HG03066 (cell line): Measurements from ENCODE around the gene CREBBP.

ENCODE experiments used
- ATAC-seq: cut with Tn5 transposase; IDR thresholded peaks from one replicate; pipeline ENCODE4 v1.9.1; 2021; ENCODE audit warnings: low read depth; ENCODE audit not compliant: unreplicated experiment

CREBBP gene

DNA sequence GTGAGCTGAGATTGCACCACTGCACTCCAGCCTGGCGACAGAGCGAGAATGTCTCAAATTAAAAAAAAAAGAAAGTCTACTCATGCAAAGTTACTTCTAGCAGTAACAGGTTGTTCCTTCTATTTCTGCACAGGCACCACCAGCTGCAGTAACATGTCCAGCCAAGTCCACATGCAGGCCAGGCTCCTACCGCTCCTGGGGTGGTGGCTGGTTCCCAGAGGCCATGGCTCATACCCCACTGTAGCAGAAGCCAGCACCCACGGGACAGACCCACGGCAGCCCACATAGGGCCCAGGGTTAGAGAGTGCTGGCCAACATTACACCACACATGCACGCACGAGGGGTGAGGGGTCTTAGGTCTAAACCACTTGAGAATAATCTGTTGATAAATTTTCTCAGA lies 136.5 kb downstream of the CREBBP start:
- no peak for ATAC-seq

DNA sequence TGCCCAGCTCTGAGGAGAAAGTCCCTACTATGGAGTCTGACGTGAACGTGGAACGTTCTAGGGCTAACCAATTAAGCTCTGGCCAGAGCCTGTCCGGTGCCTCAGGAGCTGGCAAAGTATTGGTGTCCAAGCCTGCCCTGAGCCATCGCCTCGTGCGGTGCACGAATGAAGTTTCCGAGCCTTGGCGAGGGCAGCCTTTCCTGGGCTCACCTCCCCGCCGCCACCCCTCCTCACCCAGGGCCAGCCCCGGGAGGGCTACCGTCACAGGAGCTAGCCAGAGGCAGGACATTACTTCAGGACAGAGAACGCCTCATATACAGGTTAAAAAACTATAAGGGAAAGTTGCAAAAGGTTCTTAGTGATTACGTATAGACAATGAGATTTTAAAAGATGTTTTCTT lies 139.6 kb downstream of the CREBBP start:
- ATAC-seq: no peak

DNA sequence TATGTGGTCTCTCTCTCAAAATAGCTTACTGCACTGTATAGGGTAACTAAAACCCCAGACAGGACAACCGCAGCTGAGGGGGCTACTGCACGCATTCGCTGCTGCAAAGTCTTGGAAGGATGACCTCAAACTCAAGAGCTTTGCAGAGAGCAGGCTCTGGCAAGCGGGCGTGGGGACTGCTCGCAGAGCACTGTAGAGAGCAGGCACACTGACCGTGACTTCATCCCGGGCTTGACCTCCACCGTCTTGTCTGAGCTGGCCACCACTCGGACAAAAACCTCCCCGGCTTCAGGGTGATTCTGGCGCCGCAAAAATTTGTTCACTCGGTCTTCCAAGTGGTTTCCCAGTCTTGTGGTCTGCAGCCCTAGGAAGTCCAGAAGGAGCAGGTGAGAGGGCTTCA lies 140.3 kb downstream of the CREBBP start:
- ATAC-seq: no peak

DNA sequence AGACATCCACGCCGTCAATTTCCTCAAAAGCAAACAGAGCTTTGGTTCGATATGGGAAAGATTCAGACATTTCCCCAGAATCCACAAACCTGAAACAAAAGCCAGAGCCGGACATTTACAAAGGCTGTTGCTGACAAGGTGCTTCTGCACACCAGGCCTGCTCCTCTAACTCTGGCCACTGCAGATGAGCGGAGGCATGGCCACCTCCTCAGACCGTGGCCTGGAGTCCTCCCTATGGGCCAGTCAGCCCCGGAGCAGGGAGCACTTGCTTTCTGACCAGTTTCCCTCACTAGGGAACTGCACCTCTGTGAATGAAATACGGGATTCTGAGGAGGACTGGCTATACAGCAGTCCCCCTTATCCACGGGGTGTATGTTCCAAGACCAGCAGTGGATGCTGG lies 140.9 kb downstream of the CREBBP start:
- ATAC-seq: no peak

DNA sequence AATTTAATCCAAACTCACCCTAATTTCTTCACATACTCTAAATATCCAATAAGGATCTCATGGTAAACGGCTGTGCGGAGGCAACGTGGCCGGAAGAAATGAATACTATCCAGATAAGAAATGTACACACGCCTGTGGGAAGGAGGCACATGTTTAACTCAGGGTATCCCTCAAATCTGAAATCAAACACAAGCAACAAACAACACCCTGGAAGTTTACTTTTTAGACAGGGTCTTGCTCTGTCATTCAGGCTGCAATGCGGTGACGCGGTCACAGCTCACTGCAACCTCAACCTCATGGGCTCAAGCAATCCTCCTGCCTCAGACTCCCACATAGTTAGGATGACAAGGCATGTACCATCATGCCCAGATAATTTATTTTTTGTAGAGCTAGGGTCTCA lies 142.0 kb downstream of the CREBBP start:
- ATAC-seq: no peak

DNA sequence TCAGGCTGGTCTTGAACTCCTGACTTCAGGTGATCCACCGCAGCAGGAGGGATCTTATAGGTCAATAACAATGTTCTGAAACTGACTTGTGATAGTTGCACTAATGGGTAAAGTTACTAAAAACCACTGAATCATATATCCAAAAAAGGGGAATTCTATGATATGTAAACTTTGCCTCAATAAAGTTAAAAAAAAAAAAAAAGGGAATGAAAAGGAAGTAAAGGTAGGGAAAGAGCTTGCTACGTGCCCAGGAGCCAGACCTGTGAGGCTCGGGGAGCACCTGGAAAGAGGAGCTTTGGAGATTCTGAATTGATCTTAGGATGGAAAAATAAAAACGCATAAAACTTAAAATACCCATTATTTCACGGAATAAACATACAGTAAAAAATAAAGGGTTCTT lies 142.4 kb downstream of the CREBBP start:
- ATAC-seq: no peak

DNA sequence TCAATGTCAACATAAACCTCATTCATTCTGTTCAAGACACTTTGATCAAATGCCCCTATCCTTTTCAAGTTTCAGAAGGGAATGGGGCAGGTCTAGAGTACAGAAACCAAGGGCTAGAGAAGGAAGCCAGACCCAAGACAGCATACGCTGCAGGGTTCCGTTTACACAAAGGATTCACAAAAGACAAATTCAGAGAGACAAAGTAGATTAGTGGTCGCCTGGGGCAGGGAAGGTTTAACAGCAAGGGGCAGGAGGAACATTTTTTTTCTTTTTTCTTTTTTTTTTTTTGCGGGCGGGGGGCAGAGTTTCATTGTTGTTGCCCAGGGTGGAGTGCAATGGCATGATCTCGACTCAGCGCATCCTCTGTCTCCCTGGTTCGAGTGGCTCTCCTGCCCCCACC lies 143.3 kb downstream of the CREBBP start:
- no peak for ATAC-seq

DNA sequence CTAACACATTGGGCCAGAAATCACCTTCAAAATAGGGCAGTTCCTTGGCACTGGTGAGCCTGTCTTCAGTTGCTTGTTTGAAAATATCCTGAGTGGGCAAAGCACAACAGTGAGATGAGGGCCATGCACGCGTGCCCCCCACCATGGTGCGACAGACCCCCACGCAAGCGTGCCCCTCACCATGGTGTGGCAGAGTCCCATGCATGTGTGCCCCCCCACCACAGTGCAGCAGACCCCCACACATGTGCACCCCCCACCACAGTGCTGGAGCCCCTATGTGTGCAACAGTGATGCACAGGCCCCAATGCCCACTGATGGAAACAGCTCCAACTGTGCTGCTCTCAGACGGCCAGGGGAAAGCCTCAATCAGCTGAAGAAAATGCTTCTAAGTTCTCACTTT lies 144.4 kb downstream of the CREBBP start:
- ATAC-seq: no peak

DNA sequence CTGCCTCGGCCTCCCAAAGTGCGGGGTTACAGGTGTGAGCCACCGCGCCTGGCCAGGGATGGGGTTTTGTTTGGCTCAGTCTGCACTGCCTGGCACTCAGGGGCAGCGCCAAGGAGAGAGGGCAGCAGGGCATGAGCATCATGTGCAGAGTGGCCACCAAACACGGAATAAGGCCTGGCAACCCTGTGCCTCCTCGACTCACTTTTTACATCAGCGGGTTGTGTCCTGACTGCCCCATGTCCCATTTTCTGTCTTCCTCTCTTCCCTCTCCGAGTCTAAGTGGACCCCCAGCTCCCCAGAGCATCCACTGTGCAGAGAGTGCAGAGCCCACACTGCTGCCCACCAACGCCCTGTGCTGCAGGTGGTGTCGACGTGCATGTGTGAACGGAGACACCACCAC lies 145.0 kb downstream of the CREBBP start:
- ATAC-seq: no peak

DNA sequence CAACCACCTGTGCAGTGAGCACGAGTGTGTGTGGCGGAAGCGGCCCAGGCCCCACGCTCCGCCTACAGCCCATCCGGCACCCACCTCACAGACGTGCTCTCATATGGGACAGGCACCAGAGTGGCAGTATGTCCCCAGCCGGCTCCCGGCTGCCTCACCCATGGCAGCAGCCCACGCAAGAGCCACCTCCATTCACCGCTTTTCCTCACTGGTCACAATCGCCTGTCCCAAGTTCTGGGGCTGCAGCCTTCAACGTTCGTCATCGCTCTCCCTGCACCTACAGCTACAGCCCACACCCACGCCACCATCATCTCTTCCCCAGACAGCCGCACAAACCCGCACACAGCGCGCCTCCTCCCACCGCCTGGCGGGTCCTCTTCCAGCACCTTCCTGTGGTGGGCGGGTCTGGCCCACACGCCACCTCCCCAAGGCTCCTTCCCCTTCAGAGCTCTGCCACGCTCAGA lies 145.7 kb downstream of the CREBBP start:
- ATAC-seq: no peak

DNA sequence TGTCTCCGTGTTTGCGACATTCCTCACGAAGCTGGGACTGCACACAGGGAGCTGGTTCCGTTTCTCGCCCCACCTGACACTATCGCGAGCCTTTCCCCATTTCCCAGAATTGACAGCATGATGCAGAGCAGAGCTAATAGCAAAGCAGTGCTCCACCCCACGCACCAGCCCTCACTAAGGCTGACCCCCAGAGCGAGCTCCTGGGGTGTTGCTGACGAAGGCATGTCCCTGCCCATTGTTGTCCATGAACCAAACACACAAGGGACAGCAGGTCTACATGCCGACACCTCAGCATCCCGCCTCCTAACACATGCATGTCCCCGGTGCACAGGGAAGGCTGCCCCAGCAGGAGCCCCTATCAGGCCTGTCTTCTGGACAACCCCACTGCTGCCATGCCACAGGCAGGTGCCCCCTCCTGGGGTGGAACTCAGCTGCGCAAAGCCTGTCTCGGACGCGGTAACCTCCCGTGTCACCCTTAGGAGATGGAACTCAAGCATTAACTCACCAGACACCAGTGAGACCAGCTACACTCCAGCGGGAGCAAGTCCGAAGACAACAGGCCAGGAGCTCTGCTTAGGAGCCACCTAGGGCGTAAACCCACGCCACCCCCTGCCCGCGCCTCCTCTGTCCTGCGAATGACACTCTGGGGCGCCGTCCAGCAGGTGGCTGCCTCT lies 146.3 kb downstream of the CREBBP start:
- no peak for ATAC-seq

DNA sequence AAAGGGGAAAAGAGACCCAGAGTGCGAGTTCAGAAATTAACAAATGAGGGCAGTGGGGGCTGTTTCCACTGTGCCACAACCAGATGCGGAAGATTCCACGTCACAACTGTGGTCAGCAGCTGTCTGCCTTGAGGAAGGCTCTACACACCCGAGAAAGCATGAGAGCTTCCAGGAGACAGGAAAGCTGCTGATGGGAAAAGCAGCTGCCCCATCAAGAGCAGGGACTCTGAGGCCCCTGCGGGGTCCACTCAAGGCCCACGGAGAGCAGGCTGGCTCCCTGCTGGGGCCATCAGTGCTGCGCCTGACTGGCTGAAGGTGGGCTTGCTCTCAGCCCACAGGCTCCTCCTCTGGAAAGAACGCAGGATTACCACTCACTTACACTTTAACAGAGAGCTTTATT lies 148.3 kb downstream of the CREBBP start:
- ATAC-seq: no peak

DNA sequence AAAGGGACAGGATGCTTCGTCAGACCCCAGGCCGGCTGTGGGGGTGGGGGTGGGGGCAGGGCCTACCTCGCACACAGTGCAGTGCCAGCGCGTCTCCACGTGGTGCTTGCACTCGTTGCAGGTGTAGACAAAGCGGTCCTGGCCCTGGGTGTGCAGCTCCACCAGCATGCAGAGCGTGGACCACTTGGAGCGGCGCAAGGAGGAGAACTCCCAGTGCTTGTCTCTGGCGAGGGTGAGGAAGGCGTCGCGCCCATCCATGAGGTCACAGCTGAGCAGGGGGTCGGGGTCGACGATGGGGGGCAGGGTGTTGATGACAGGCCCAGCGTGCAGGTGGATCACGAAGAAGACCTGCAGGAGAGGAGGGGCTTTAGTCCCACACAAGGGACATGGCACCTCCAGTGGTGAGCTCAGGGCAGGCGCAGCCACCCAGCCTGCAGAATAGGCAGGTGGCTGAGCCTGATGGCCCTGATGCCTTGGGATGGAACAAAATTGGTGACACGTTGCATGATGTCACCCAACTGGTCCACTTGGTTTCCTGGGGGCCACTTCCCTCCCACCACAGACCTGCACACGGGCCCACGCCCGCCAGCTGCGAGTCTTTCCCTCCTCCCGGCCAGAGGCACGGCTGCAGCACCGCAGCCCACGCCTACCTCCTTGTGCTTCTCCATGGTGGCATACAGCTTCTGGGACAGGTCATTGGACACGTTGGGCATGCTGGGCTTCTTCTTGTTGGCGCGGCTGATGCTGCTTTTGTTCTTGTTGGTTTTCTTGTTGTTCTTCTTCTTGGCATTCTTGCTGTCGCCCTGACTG lies 149.2 kb downstream of the CREBBP start:
- no peak for ATAC-seq

DNA sequence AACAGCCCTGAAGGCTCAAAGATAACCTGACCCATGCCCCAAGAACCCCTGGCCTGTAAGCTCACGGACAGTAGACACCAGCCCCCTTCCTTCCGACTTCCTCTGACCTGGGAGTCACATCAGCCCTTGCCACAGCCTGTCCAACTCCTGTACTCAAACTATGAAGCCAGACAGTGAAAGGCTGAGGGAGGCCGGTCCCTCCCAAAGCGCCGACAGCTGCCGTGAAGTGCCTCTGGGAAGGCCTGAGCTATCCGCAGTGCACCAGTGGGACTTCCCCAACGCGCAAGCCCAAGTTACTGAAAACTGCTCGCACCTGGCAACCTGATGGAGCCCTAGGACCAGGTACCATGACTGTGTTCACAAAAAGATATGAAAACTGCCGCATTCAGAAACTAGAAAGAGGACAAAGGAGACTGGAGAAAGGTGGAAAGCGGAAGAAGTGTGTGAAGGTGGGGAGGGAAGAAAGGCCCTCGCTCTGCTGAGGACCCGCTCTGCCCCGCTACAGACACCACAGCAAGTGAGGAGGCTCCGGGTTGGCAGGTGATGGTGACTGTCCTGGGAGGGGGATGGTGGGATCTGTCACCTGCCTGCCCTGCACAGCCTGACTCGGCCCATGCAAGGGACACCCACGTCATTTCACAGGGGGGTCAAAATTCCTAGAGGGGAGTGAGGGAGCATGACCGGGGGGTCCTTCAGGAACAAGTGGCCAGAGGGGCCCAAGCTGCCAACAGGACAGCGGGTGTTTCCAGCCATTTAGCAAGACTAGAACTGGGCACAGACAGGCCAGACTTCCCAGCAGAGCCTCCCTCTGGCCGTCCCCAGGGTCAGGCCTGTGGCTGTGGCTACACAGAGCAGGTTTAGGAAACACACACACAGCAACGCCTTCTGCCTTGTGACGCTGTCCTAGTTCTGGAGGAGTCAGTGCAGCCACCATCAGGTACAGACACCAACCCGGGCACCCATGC lies 150.1 kb downstream of the CREBBP start:
- no peak for ATAC-seq

DNA sequence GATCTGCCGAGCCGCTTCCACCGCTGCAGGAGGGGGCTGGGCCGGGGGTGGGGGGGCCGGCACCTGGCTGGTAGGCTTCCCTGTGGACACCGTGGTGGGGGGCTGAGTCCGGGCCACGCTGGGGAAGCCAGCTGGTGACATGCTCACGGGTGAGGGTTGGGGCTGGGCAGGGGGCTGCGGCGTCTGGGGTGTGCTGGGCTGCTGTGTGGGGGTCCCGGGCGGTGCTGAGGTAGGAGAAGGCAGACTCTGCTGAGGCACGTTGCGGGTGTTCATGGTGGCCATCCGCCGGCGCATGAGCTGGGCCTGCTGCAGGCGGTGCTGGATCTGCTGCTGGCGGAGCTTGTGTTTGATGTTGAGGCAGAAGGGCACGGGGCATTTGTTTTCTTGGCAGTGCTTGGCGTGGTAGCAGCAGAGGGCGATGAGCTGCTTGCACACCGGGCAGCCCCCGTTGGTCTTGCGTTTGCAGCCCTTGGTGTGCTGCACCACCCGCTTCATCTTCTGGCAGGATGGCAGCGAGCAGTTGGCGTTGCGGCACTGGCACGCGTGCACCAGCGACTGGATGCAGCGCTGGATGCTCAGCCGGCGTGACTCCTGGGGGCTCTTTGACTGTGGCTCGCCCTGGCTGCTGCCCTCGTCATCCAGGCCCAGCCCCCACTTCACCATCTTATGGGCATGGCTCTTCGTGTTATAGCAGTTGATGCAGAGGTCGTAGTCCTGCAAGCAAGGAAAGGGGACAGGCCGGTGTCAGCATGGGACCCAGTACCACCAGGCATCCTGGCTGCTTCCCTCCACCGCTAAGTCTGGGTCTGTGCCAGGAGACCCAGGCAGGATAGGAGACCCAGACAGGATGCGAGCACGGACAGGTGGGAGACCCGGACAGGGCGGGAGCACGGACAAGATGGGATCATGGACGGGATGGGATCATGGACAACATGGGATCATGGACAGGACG lies 151.1 kb downstream of the CREBBP start:
- ATAC-seq: no peak

DNA sequence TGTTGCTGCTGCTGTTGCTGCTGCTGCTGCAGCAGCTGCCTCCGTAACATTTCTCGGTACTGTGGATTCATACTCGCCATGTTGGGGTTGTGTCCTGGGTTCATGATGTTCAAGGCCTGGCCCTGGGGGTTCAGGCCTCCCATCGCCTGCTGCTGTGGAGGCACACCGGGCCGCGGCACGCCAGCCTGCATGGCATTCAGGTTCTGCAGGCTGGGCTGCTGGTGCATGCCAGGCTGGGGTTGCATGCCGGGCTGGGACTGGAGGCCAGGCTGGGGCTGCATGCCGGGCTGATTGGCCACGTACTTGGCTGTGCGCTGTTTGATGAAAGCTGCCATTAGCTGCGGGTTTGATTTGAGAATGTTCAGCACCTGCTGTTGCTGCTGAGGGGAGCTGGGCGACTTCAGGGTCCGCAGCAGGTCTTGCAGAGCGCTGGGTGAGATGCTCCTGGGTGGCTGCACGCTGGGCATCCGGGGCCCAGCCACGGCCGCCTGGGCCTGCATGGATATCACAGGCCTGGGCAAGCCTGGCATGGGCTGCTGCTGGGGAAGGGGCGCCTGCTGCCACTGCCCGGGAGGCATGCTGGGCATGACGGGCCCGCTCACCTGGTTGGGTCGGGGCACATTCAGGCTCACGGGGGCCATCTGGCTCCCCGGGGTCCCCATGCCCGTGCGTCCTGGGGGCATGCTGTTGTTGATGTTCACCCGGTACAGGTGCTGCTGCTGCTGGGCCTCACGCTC lies 151.9 kb downstream of the CREBBP start:
- ATAC-seq: no peak

DNA sequence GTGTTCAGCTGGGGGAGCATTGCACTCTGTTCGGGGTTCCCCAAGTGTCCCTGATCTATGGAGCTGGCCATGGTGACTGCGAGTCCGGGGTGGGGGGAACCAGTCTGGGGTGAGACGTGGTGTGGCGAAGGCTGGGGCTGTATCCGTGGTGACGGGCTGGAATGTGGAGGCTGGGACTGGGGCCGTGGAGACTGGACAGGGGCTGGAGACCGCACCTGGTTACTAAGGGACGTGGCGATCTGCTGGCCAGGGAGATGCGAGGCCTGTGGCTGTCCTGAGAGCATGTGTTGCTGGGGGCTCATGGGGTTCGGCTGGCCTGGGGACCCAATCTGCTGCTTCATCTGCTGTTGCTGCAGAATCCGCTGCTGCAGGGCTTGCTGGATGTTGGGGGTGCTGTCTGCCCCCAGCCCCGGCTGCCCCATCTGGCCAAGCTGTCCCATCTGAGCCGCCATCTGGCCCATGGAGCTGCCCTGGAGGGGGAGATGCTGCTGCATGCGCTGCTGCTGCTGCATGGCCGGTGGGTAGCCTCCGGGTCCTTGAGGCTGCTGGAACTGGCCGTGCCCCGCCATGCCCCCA lies 152.6 kb downstream of the CREBBP start:
- ATAC-seq: no peak

DNA sequence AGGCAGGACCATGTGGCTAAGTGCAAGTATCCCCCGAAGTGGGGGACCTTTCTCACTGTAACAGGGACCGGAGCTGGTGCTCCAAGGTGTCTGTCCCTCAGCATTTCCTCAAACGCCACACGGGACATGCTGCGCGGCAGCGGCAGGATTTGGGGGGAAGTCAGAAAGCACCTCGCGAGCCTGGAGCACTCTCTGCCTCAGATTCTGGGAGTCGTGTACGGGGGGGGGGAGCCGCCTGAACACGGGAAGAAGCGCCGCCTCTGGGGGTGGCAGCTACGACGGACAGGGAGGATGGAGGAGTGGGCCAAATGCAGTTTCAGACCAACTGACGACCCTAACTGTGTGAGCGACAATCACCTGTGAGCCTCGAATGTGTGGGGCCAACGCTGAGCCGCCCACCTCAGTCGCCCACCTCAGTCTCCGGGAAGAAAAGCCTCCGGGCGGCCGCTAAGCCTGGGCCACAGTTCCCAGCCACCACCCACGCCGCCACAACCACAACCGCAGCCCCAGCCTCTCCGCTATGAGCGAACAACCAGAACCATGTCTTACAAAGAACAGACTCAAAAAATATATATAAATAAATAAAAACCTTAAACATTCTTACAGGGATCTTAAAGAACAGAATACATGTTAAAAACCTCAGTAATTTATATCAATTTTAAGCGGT lies 154.4 kb downstream of the CREBBP start:
- ATAC-seq: no peak
